ENCODE results near the gene SULT1A2.
"Not testable (repeated sequence)": the region's sequence is repeated elsewhere in the genome, so short reads cannot be mapped to it uniquely, and the experiment has no call there.

Gene SULT1A2

GRCh38 chr16:28558456-28558855, 38.4 kb downstream of the SULT1A2 start:
- no peak for DNase-seq (ENCODE audit: low spot score)

DNA sequence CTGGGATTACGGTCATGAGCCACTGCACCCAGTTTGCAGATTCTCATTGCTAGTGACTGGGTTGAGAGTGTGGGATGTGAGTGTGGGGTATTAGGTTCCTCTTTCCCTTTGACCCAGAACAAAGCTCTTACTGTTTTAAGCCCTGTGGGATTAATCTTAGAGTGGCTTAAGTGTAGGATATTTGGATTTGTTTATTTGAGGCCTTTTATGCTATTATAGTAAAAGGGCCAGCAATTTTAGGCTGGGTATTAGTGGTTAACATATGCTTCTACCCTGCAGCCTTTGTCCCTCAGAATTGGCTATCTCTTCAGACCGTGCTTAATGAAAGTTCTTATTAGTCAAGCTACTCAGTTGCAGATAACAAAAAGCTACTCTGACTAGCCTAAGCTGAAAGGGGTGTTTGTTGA, 39.9 kb downstream of the SULT1A2 start:
- DNase-seq (ENCODE audit: low spot score), result peak; percentile 77

GRCh38 chr16:28555561-28555960, 41.3 kb downstream of the SULT1A2 start:
- no peak for DNase-seq (ENCODE audit: low spot score)

- DNase-seq (ENCODE audit: low spot score), result no peak
Measured at GRCh38 chr16:28554634-28555423, 42.0 kb downstream of the SULT1A2 start.

- DNase-seq (ENCODE audit: low spot score), result peak; percentile 92
Measured at GRCh38 chr16:28553776-28554633, 42.8 kb downstream of the SULT1A2 start, which contains the start of gene SGF29. TSS of gene SGF29 (plus strand) at chr16:28553920. CDS start at chr16:28581070, 27,150 bp downstream.

DNA sequence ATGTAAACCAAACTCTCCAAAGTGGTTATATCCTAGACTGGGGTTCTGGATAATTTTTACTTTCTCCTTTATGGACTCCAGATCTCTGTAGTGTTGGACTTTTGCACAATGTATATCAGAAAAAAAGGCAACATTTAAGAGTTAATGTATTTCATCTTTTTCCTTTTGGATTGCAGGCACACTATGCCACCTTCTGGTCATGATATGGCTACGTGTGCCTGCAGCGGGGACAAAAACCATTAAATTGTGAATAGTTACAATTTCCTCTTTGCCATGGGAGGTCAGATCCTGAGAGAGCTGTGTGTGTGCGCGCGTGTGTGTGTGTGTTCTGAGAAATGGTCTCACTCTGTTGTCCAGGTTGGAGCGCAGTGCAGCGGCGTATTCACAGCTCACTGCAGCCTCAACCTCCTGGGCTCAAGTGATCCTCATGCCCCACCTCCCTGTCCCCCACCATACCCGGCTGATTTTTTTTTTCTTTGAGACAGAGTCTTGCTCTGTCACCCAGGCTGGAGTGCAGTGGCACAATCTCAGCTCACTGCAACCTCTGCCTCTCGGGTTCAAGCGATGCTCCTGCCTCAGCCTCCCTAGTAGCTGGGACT, 47.5 kb downstream of the SULT1A2 start:
- no peak for DNase-seq (ENCODE audit: low spot score)

GRCh38 chr16:28548306-28548802, 48.5 kb downstream of the SULT1A2 start:
- DNase-seq (ENCODE audit: low spot score), result no peak

DNA sequence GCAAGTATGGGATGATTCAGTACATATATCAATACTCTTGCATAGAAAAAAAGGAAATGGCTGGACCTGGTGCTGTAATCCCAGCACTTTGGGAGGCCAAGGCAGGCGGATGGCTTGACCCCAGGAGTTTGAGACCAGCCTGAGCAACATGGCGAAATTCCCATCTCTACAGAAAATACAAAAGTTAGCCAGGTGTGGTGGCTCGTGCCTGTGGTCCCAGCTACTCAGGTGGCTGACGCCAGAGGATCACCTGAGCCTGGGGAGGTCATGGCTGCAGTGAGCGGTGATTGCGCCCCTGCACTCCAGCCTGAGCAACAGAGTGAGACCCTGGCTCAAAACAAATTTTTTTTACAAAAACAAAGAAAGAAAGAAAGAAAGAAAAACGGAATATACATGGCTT, 50.2 kb downstream of the SULT1A2 start:
- DNase-seq (ENCODE audit: low spot score), result no peak

GRCh38 chr16:28545964-28546363, 50.9 kb downstream of the SULT1A2 start:
- DNase-seq (ENCODE audit: low spot score), result not testable (repeated sequence)

- no peak for DNase-seq (ENCODE audit: low spot score)
Measured at GRCh38 chr16:28544998-28545397, 51.9 kb downstream of the SULT1A2 start.

- DNase-seq (ENCODE audit: low spot score), result no peak
Measured at GRCh38 chr16:28543072-28543471, 53.8 kb downstream of the SULT1A2 start.

DNA sequence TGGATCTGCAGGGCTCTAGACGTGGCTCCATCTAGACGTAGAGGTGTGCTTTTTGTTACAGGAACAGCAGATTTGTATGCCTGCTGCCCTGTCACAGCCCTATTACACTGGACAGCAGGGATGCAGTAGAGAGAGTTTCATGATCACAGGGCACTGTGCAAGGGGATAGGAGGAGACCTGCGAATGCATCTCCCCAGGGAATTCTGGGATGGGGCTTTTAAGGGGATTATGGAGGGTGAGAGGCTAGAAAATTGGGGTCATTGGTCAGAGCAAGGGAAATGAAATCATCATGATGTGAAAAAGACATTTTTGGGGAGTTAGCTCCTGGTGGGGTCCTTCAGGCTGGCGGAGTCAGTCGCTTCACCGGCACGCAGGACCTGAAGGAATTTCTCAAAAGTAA, 54.2 kb downstream of the SULT1A2 start:
- no peak for DNase-seq (ENCODE audit: low spot score)
